ENCODE measurements around the gene SRPRA.
"Not testable (repeated sequence)": the region's sequence is repeated elsewhere in the genome, so short reads cannot be mapped to it uniquely, and the experiment has no call there.

The SRPRA gene

GRCh38 chr11:126263489-126263888 is 5.2 kb downstream of the SRPRA start:
- POLR2A ChIA-PET = interaction anchor here (0.7 kb wide), 1 partner anchor 59 kb away, joined by 3 read pairs; no protein-coding TSS in a partner anchor
- Histone ChIP-seq H3K36me3 (ENCODE audit: control insufficient read depth in 4 of 4, insufficient read depth in 4 of 4, low read length in 3 of 4) (peaks cover 15 to 76% (median 52%) of the 10 kb centered on the region in 4 experiments), H3K4me1 (ENCODE audit: control extremely low read depth in 1 of 4, control insufficient read depth in 4 of 4, insufficient read depth in 4 of 4, low read length in 3 of 4) (peaks cover 7 to 9% (median 9%) of the 10 kb centered on the region in 4 experiments), H3K27me3 (replicated peaks in 2 of 5; ENCODE audit: control insufficient read depth in 4 of 5, insufficient read depth in 5 of 5, low read length in 4 of 5) (no peaks in the 10 kb centered on the region), H3K4me3 (ENCODE audit: control insufficient read depth in 1 of 7, extremely low read depth in 1 of 7, insufficient read depth in 4 of 7, low read depth in 2 of 7, low read length in 6 of 7) (no peak overlapping the region), H3K9me3 (ENCODE audit: control extremely low read depth in 1 of 5, control insufficient read depth in 4 of 5, insufficient read depth in 2 of 5, low read depth in 1 of 5, low read length in 4 of 5) (no peaks in the 10 kb centered on the region), H3K27ac (ENCODE audit: insufficient read depth in 1 of 2, low read depth in 1 of 2, low read length in 2 of 2, poor library complexity in 1 of 2, severe bottlenecking in 2 of 2) (no peak overlapping the region)
- DNase-seq = no peak
- WGBS (ENCODE audit: insufficient coverage) = 100% methylated on average over 2 of the region's 6 CpGs
- CTCF ChIA-PET = interaction anchor here (0.6 to 1.4 kb wide), 2 partner anchors 9 to 57 kb away, joined by 3 read pairs; no protein-coding TSS in a partner anchor

GRCh38 chr11:126262216-126262615 is 6.5 kb downstream of the SRPRA start:
- ChIA-PET CTCF (interaction anchor here (0.9 kb wide), 1 partner anchor 45 kb away, joined by 3 read pairs; no protein-coding TSS in a partner anchor), POLR2A (interaction anchor here (1.7 kb wide), 1 partner anchor 21 kb away, joined by 4 read pairs; the partner anchor contains the start of gene TIRAP)
- DNase-seq = no peak
- H3K9me3 ChIP-seq (ENCODE audit: control extremely low read depth in 1 of 5, control insufficient read depth in 4 of 5, insufficient read depth in 2 of 5, low read depth in 1 of 5, low read length in 4 of 5) = no peaks in the 10 kb centered on the region
- peaks cover 16 to 78% (median 55%) of the 10 kb centered on the region in 4 experiments for H3K36me3 ChIP-seq (ENCODE audit: control insufficient read depth in 4 of 4, insufficient read depth in 4 of 4, low read length in 3 of 4)
- H3K27me3 ChIP-seq (replicated peaks in 2 of 5; ENCODE audit: control insufficient read depth in 4 of 5, insufficient read depth in 5 of 5, low read length in 4 of 5) = no peaks in the 10 kb centered on the region
- no peak overlapping the region for H3K4me3 ChIP-seq (ENCODE audit: control insufficient read depth in 1 of 7, extremely low read depth in 1 of 7, insufficient read depth in 4 of 7, low read depth in 2 of 7, low read length in 6 of 7)
- WGBS (ENCODE audit: insufficient coverage) = 98% methylated on average over 4 of the region's 6 CpGs
- H3K27ac ChIP-seq (ENCODE audit: insufficient read depth in 1 of 2, low read depth in 1 of 2, low read length in 2 of 2, poor library complexity in 1 of 2, severe bottlenecking in 2 of 2) = no peak overlapping the region
- peaks cover 0 to 1% (median 0%) of the 10 kb centered on the region in 4 experiments for H3K4me1 ChIP-seq (ENCODE audit: control extremely low read depth in 1 of 4, control insufficient read depth in 4 of 4, insufficient read depth in 4 of 4, low read length in 3 of 4)

- ChIA-PET CTCF (no interaction called here), POLR2A (no interaction called here)
- 88% methylated on average over 1 of the region's 2 CpGs for WGBS (ENCODE audit: insufficient coverage)
- Histone ChIP-seq H3K27me3 (replicated peaks in 2 of 5; ENCODE audit: control insufficient read depth in 4 of 5, insufficient read depth in 5 of 5, low read length in 4 of 5) (no peaks in the 10 kb centered on the region), H3K4me1 (ENCODE audit: control extremely low read depth in 1 of 4, control insufficient read depth in 4 of 4, insufficient read depth in 4 of 4, low read length in 3 of 4) (no peaks in the 10 kb centered on the region), H3K4me3 (ENCODE audit: control insufficient read depth in 1 of 7, extremely low read depth in 1 of 7, insufficient read depth in 4 of 7, low read depth in 2 of 7, low read length in 6 of 7) (no peak overlapping the region), H3K27ac (ENCODE audit: insufficient read depth in 1 of 2, low read depth in 1 of 2, low read length in 2 of 2, poor library complexity in 1 of 2, severe bottlenecking in 2 of 2) (no peak overlapping the region), H3K36me3 (ENCODE audit: control insufficient read depth in 4 of 4, insufficient read depth in 4 of 4, low read length in 3 of 4) (peaks cover 12 to 66% (median 37%) of the 10 kb centered on the region in 4 experiments), H3K9me3 (ENCODE audit: control extremely low read depth in 1 of 5, control insufficient read depth in 4 of 5, insufficient read depth in 2 of 5, low read depth in 1 of 5, low read length in 4 of 5) (no peaks in the 10 kb centered on the region)
- no peak for DNase-seq
These were observed 10.9 kb downstream of the SRPRA start for GRCh38 chr11:126257764-126258163.

- Histone ChIP-seq H3K4me1 (ENCODE audit: control extremely low read depth in 1 of 4, control insufficient read depth in 4 of 4, insufficient read depth in 4 of 4, low read length in 3 of 4) (no peaks in the 10 kb centered on the region), H3K4me3 (ENCODE audit: control insufficient read depth in 1 of 7, extremely low read depth in 1 of 7, insufficient read depth in 4 of 7, low read depth in 2 of 7, low read length in 6 of 7) (no peak overlapping the region), H3K27ac (ENCODE audit: insufficient read depth in 1 of 2, low read depth in 1 of 2, low read length in 2 of 2, poor library complexity in 1 of 2, severe bottlenecking in 2 of 2) (no peak overlapping the region), H3K9me3 (ENCODE audit: control extremely low read depth in 1 of 5, control insufficient read depth in 4 of 5, insufficient read depth in 2 of 5, low read depth in 1 of 5, low read length in 4 of 5) (no peaks in the 10 kb centered on the region), H3K27me3 (replicated peaks in 2 of 5; ENCODE audit: control insufficient read depth in 4 of 5, insufficient read depth in 5 of 5, low read length in 4 of 5) (no peaks in the 10 kb centered on the region), H3K36me3 (ENCODE audit: control insufficient read depth in 4 of 4, insufficient read depth in 4 of 4, low read length in 3 of 4) (peaks cover 7 to 60% (median 34%) of the 10 kb centered on the region in 4 experiments)
- ChIA-PET CTCF (no interaction called here), POLR2A (no interaction called here)
- DNase-seq = no peak
- no CpG with 5 or more reads among the region's 2 CpGs for whole genome bisulfite sequencing (ENCODE audit: insufficient coverage)
These were observed 11.6 kb downstream of the SRPRA start for GRCh38 chr11:126257144-126257543.

GRCh38 chr11:126256216-126256615 is 12.5 kb downstream of the SRPRA start:
- ChIA-PET CTCF (interaction anchor here (1.0 kb wide), 1 partner anchor 17 kb away, joined by 3 read pairs; no protein-coding TSS in a partner anchor), POLR2A (no interaction called here)
- H3K27ac ChIP-seq (ENCODE audit: insufficient read depth in 1 of 2, low read depth in 1 of 2, low read length in 2 of 2, poor library complexity in 1 of 2, severe bottlenecking in 2 of 2) = no peak overlapping the region
- H3K27me3 ChIP-seq (replicated peaks in 2 of 5; ENCODE audit: control insufficient read depth in 4 of 5, insufficient read depth in 5 of 5, low read length in 4 of 5) = no peaks in the 10 kb centered on the region
- no peak for DNase-seq
- no peaks in the 10 kb centered on the region for H3K4me1 ChIP-seq (ENCODE audit: control extremely low read depth in 1 of 4, control insufficient read depth in 4 of 4, insufficient read depth in 4 of 4, low read length in 3 of 4)
- 100% methylated on average over 2 of the region's 4 CpGs for WGBS (ENCODE audit: insufficient coverage)
- no peaks in the 10 kb centered on the region for H3K9me3 ChIP-seq (ENCODE audit: control extremely low read depth in 1 of 5, control insufficient read depth in 4 of 5, insufficient read depth in 2 of 5, low read depth in 1 of 5, low read length in 4 of 5)
- H3K36me3 ChIP-seq (ENCODE audit: control insufficient read depth in 4 of 4, insufficient read depth in 4 of 4, low read length in 3 of 4) = peaks cover 6 to 58% (median 32%) of the 10 kb centered on the region in 4 experiments
- no peak overlapping the region for H3K4me3 ChIP-seq (ENCODE audit: control insufficient read depth in 1 of 7, extremely low read depth in 1 of 7, insufficient read depth in 4 of 7, low read depth in 2 of 7, low read length in 6 of 7)

- CTCF ChIA-PET = interaction anchor here (1.0 to 1.2 kb wide), 2 partner anchors 8 to 17 kb away, joined by 3 read pairs; no protein-coding TSS in a partner anchor
- H3K27me3 ChIP-seq (replicated peaks in 2 of 5; ENCODE audit: control insufficient read depth in 4 of 5, insufficient read depth in 5 of 5, low read length in 4 of 5) = not testable (repeated sequence)
These were observed 13.2 kb downstream of the SRPRA start for GRCh38 chr11:126255507-126255906.

GRCh38 chr11:126254819-126255218 is 13.9 kb downstream of the SRPRA start:
- Histone ChIP-seq H3K27ac (ENCODE audit: insufficient read depth in 1 of 2, low read depth in 1 of 2, low read length in 2 of 2, poor library complexity in 1 of 2, severe bottlenecking in 2 of 2) (no peak overlapping the region), H3K9me3 (ENCODE audit: control extremely low read depth in 1 of 5, control insufficient read depth in 4 of 5, insufficient read depth in 2 of 5, low read depth in 1 of 5, low read length in 4 of 5) (no peaks in the 10 kb centered on the region), H3K36me3 (ENCODE audit: control insufficient read depth in 4 of 4, insufficient read depth in 4 of 4, low read length in 3 of 4) (peaks cover 6 to 53% (median 28%) of the 10 kb centered on the region in 4 experiments), H3K27me3 (replicated peaks in 2 of 5; ENCODE audit: control insufficient read depth in 4 of 5, insufficient read depth in 5 of 5, low read length in 4 of 5) (no peaks in the 10 kb centered on the region), H3K4me1 (ENCODE audit: control extremely low read depth in 1 of 4, control insufficient read depth in 4 of 4, insufficient read depth in 4 of 4, low read length in 3 of 4) (no peaks in the 10 kb centered on the region), H3K4me3 (ENCODE audit: control insufficient read depth in 1 of 7, extremely low read depth in 1 of 7, insufficient read depth in 4 of 7, low read depth in 2 of 7, low read length in 6 of 7) (no peak overlapping the region)
- no CpG with 5 or more reads among the region's 1 CpG for WGBS (ENCODE audit: insufficient coverage)
- POLR2A ChIA-PET = no interaction called here
- CTCF ChIA-PET = interaction anchor here (1.2 kb wide), 1 partner anchor 9 kb away, joined by 3 read pairs; no protein-coding TSS in a partner anchor
- DNase-seq = no peak

More at GRCh38 chr11:126255507-126255906, 13.2 kb downstream of the SRPRA start:
- H3K4me1 ChIP-seq (ENCODE audit: control extremely low read depth in 1 of 4, control insufficient read depth in 4 of 4, insufficient read depth in 4 of 4, low read length in 3 of 4); H3K4me3 ChIP-seq (ENCODE audit: control insufficient read depth in 1 of 7, extremely low read depth in 1 of 7, insufficient read depth in 4 of 7, low read depth in 2 of 7, low read length in 6 of 7); DNase-seq; H3K9me3 ChIP-seq (ENCODE audit: control extremely low read depth in 1 of 5, control insufficient read depth in 4 of 5, insufficient read depth in 2 of 5, low read depth in 1 of 5, low read length in 4 of 5); POLR2A ChIA-PET; H3K27ac ChIP-seq (ENCODE audit: insufficient read depth in 1 of 2, low read depth in 1 of 2, low read length in 2 of 2, poor library complexity in 1 of 2, severe bottlenecking in 2 of 2): not testable (repeated sequence)
- peaks cover 6 to 54% (median 30%) of the 10 kb centered on the region in 4 experiments for H3K36me3 ChIP-seq (ENCODE audit: control insufficient read depth in 4 of 4, insufficient read depth in 4 of 4, low read length in 3 of 4)
- 94% methylated on average over 3 of the region's 5 CpGs for WGBS (ENCODE audit: insufficient coverage)

Data from common myeloid progenitor, CD34-positive (primary cell).